Erythroblast (primary cell): Measurements from ENCODE around the gene NT5C3A.

Source experiments
- GATA1 ChIP-seq: IDR thresholded peaks from 2 replicates; pipeline ENCODE4 v1.6.1; 2011; ENCODE audit warnings: low read depth, mild to moderate bottlenecking, control low read depth, low read length, moderate library complexity
- POLR2A ChIP-seq: IDR thresholded peaks from 2 replicates; pipeline ENCODE4 v1.6.1; 2011; ENCODE audit warnings: mild to moderate bottlenecking, low read length

GRCh38 chr7:33109758-33110238, 47.2 kb upstream of the NT5C3A start:
- TF ChIP-seq GATA1: no peak
- TF ChIP-seq POLR2A: no peak
